Neuron (in vitro differentiated cells): Measurements from ENCODE around the gene ELP4.
"Not testable (repeated sequence)": the region's sequence is repeated elsewhere in the genome, so short reads cannot be mapped to it uniquely, and the experiment has no call there.

Experiments
- H2AFZ ChIP-seq: one replicate; pipeline ENCODE4 v1.6.1; 2013; ENCODE audit warnings: low read depth, mild to moderate bottlenecking, inconsistent platforms, low read length, moderate library complexity
- H3K27me3 ChIP-seq: one replicate; pipeline ENCODE4 v1.6.1; 2013; ENCODE audit warnings: low read length; ENCODE audit not compliant: insufficient read depth
- H3K36me3 ChIP-seq: one replicate; pipeline ENCODE4 v1.6.1; 2013; ENCODE audit warnings: low read length; ENCODE audit not compliant: insufficient read depth
- H3K4me1 ChIP-seq: one replicate; pipeline ENCODE4 v1.6.1; 2013; ENCODE audit warnings: low read length; ENCODE audit not compliant: insufficient read depth
- H3K4me3 ChIP-seq: 2 replicates; pipeline ENCODE4 v1.5.1; 2013; ENCODE audit warnings: mild to moderate bottlenecking, low read length, moderate library complexity
- H3K9me3 ChIP-seq: one replicate; pipeline ENCODE4 v1.6.1; 2013; ENCODE audit warnings: low read length

The ELP4 gene

GRCh38 chr11:31697049-31697448 is 187.5 kb downstream of the ELP4 start:
- H3K9me3 ChIP-seq, H2AFZ ChIP-seq, H3K4me3 ChIP-seq, H3K4me1 ChIP-seq, H3K36me3 ChIP-seq, H3K27me3 ChIP-seq: not testable (repeated sequence)

- Histone ChIP-seq H3K4me3 (no peak overlapping the region), H3K36me3 (no peaks in the 10 kb centered on the region), H3K27me3 (no peaks in the 10 kb centered on the region), H3K9me3 (no peaks in the 10 kb centered on the region), H3K4me1 (peaks cover 4% of the 10 kb centered on the region), H2AFZ (no peak overlapping the region)
Measured at GRCh38 chr11:31699066-31699465, 189.5 kb downstream of the ELP4 start.

- Histone ChIP-seq H2AFZ (no peak overlapping the region), H3K27me3 (no peaks in the 10 kb centered on the region), H3K4me3 (no peak overlapping the region), H3K36me3 (no peaks in the 10 kb centered on the region), H3K9me3 (peaks cover 2% of the 10 kb centered on the region), H3K4me1 (peaks cover 4% of the 10 kb centered on the region)
Measured at GRCh38 chr11:31702966-31703365, 193.4 kb downstream of the ELP4 start.

- Histone ChIP-seq H3K36me3 (no peaks in the 10 kb centered on the region), H3K4me1 (peaks cover 11% of the 10 kb centered on the region), H2AFZ (no peak overlapping the region), H3K4me3 (no peak overlapping the region), H3K9me3 (peaks cover 2% of the 10 kb centered on the region), H3K27me3 (no peaks in the 10 kb centered on the region)
Measured at GRCh38 chr11:31706357-31706756, 196.8 kb downstream of the ELP4 start.

GRCh38 chr11:31711137-31711536 is 201.6 kb downstream of the ELP4 start:
- H3K36me3 ChIP-seq, result no peaks in the 10 kb centered on the region
- H2AFZ ChIP-seq, result no peak overlapping the region
- H3K4me1 ChIP-seq, result peaks cover 10% of the 10 kb centered on the region
- no peaks in the 10 kb centered on the region for H3K27me3 ChIP-seq
- peaks cover 4% of the 10 kb centered on the region for H3K9me3 ChIP-seq
- no peak overlapping the region for H3K4me3 ChIP-seq

- no peak overlapping the region for H2AFZ ChIP-seq
- peaks cover 10% of the 10 kb centered on the region for H3K4me1 ChIP-seq
- no peaks in the 10 kb centered on the region for H3K27me3 ChIP-seq
- H3K36me3 ChIP-seq, result no peaks in the 10 kb centered on the region
- no peak overlapping the region for H3K4me3 ChIP-seq
- peaks cover 4% of the 10 kb centered on the region for H3K9me3 ChIP-seq
Measured at GRCh38 chr11:31712851-31713250, 203.3 kb downstream of the ELP4 start.

GRCh38 chr11:31714840-31715239 is 205.3 kb downstream of the ELP4 start:
- Histone ChIP-seq H3K4me3 (no peak overlapping the region), H3K9me3 (peaks cover 4% of the 10 kb centered on the region), H3K4me1 (peaks cover 11% of the 10 kb centered on the region), H3K36me3 (no peaks in the 10 kb centered on the region), H2AFZ (no peak overlapping the region), H3K27me3 (no peaks in the 10 kb centered on the region)

- peaks cover 2% of the 10 kb centered on the region for H3K9me3 ChIP-seq
- no peaks in the 10 kb centered on the region for H3K27me3 ChIP-seq
- H2AFZ ChIP-seq, result no peak overlapping the region
- H3K4me3 ChIP-seq, result no peak overlapping the region
- peaks cover 2% of the 10 kb centered on the region for H3K4me1 ChIP-seq
- H3K36me3 ChIP-seq, result no peaks in the 10 kb centered on the region
Measured at GRCh38 chr11:31720225-31720624, 210.7 kb downstream of the ELP4 start.

- H3K9me3 ChIP-seq, result peaks cover 3% of the 10 kb centered on the region
- no peaks in the 10 kb centered on the region for H3K36me3 ChIP-seq
- no peaks in the 10 kb centered on the region for H3K27me3 ChIP-seq
- peaks cover 2% of the 10 kb centered on the region for H3K4me1 ChIP-seq
- no peak overlapping the region for H3K4me3 ChIP-seq
- H2AFZ ChIP-seq, result no peak overlapping the region
Measured at GRCh38 chr11:31720671-31721365, 211.3 kb downstream of the ELP4 start.

- Histone ChIP-seq H3K4me3 (no peak overlapping the region), H3K27me3 (no peaks in the 10 kb centered on the region), H3K4me1 (peaks cover 2% of the 10 kb centered on the region), H3K9me3 (peaks cover 3% of the 10 kb centered on the region), H3K36me3 (no peaks in the 10 kb centered on the region), H2AFZ (no peak overlapping the region)
Measured at GRCh38 chr11:31722754-31723153, 213.2 kb downstream of the ELP4 start.

- Histone ChIP-seq H3K9me3 (peaks cover 3% of the 10 kb centered on the region), H2AFZ (no peak overlapping the region), H3K27me3 (no peaks in the 10 kb centered on the region), H3K4me3 (no peak overlapping the region), H3K36me3 (no peaks in the 10 kb centered on the region), H3K4me1 (no peaks in the 10 kb centered on the region)
Measured at GRCh38 chr11:31725176-31725575, 215.6 kb downstream of the ELP4 start.

- H3K4me3 ChIP-seq, result no peak overlapping the region
Measured at GRCh38 chr11:31728432-31728831, 218.9 kb downstream of the ELP4 start.

GRCh38 chr11:31740131-31740530 is 230.6 kb downstream of the ELP4 start:
- Histone ChIP-seq H3K9me3 (no peaks in the 10 kb centered on the region), H3K4me1 (no peaks in the 10 kb centered on the region), H3K36me3 (no peaks in the 10 kb centered on the region), H2AFZ (no peak overlapping the region), H3K4me3 (no peak overlapping the region), H3K27me3 (no peaks in the 10 kb centered on the region)

More at GRCh38 chr11:31728432-31728831, 218.9 kb downstream of the ELP4 start:
- no peak overlapping the region for H2AFZ ChIP-seq
- peaks cover 6% of the 10 kb centered on the region for H3K9me3 ChIP-seq
- H3K4me1 ChIP-seq, result no peaks in the 10 kb centered on the region
- no peaks in the 10 kb centered on the region for H3K36me3 ChIP-seq
- H3K27me3 ChIP-seq, result no peaks in the 10 kb centered on the region

- not testable (repeated sequence) for H3K4me3 ChIP-seq, H3K9me3 ChIP-seq, H3K27me3 ChIP-seq, H3K36me3 ChIP-seq, H2AFZ ChIP-seq, H3K4me1 ChIP-seq
Measured at GRCh38 chr11:31740731-31741368, 231.3 kb downstream of the ELP4 start.
